IPS DF 4.7 (cell line): Measurements from ENCODE around the gene SYT12.
A peak's percentile ranks its signal among the peaks of the same experiment; 100 is the strongest.
"Not testable (repeated sequence)": the region's sequence is repeated elsewhere in the genome, so short reads cannot be mapped to it uniquely, and the experiment has no call there.

Source experiments
- DNase-seq: peaks from one replicate; pipeline ENCODE4 v3.0.0-alpha.2; 2013; ENCODE audit warnings: low spot score; ENCODE audit errors: extremely low read depth

Gene SYT12

DNA sequence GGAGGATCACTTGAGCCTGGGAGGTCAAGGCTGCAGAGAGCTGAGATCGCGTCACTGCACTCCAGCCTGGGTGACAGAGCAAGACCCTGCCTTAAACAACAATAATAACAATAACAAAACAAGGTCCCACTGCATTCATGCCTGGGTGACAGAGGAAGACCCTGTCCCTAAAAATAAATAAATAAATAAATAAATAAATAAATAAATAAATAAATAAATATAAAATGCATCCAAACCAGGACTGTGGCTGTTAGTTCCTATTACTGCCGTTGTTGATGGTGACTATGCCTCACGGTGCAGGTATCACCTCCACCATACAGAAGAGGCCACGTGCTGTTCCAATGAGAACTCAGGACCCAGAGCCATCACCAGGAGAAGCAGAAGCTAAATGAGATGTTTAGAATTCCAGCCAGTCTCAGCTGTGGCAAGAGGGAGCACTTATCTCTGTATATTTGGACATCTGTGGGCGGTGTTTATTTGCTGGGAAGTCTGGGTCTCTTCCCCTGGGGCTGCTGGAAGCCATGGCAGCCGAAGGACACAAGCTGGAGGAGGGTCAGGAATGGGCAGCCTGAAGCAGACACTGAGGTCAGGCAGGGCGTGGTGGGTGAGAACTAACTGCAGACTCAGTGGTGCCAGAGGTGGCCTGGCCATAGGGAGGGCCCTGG, 26.2 kb upstream of the SYT12 start:
- no peak for DNase-seq

GRCh38 chr11:66999555-66999954, 23.4 kb upstream of the SYT12 start:
- no peak for DNase-seq

DNA sequence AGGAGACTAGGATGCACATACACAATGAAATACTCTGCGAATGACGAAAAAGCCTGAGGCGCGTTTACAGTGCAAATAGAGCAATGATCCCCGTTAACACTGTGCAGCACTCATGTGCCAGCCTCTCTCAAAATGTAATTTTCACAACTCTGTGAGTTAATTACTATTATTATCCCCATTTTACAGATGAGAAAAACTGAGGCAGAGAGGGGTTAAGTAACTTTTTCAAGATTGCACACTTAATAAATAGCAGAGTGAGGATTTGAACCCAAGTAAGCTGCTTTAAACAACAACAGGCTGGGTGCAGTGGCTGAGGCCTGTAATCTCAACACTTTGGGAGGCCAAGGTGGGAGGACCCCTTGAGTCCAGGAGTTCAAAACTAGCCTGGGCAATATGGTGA, 21.6 kb upstream of the SYT12 start:
- no peak for DNase-seq

DNA sequence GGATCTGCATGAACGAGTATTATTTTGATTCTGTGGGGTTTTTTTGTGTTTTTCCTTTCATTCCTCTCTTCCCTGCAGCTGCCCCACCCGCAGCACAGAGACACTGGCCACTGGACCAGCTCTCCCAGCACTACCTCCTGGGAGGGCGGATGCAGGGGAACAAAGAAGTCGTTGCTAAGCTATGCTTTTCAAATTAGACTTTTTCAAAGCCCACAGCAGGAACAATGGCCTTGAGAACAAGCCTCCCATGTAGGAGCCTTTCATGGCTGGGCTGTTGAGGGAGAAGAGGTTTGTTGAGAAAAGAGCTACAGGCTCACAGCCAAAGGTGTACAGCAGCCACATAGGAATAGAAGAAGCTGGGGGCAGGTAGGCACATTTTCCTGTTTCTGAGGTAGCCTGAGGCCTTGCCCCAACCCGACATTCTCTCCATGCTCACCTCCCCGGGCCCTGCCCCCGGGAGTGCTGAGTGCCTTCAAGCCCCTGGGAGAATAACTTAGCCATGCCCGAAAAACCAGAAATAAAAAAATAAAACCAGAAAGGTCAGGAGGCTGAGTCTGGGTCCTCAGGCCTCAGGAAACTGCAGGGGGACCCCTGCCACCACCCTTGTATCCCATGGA, 20.5 kb upstream of the SYT12 start:
- DNase-seq, result no peak

DNA sequence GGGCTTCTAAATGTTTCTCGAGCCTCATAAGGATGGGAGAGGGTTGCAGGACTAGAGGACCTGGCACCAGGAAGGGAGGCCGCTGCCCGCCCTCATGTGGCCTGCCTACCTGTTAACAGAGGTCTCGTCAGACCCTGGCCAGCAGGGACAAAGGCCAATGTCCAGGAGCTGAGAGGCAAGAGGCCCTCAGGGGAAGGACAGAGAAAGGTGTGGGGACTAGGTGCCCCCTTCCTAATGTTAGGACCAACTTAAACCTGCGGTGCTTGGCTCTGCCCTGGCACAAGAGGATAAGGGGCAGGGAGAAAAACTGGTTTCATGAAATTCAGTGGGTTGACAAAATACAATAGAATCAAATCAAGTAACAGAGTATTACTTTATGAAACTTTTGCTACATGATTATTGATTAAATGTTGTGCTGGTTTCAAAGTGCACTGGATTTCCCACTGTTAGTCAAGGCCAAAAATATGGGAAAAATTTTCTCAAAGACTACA, 20.0 kb upstream of the SYT12 start:
- DNase-seq, result no peak

DNA sequence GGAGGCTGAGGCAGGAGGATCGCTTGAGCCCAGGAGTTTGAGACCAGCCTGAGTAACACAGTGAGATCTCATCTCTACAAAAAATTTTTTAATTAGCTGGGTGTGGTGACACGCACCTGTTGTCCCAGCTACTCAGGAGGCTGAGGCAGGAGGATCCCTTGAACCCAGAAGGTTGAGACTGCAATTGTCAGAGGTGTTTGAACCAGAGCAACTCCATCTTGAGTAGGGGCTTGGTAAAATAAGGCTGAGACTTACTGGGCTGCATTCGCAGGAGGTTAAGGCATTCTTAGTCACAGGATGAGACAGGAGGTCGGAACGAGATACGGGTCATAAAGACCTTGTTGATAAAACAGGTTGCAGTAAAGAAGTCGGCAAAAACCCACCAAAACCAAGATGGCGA, 17.7 kb upstream of the SYT12 start:
- DNase-seq, result not testable (repeated sequence)

- peak; percentile 97 for DNase-seq
Measured at GRCh38 chr11:67006029-67006884, 16.7 kb upstream of the SYT12 start.

DNA sequence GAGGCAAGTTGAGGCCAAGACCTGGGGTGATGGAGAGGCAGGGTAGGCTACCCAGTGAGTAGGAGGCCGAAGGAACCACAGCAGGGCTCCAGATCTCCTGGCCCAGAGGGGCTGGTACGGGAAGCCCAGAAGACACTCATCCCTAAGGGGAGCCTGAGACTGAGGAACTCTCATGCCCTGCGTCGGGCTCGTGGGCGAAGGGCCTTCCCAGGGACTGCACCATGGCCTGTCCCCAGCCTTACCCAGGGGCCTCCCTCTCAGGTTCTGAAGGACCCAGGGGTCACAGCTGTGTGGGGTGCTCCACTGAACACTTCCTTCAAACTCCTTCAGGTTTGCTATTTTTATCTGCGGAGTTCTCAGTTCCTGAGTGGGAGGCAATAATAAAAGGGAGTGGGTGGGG, 15.8 kb upstream of the SYT12 start:
- DNase-seq, result no peak

GRCh38 chr11:67010296-67010905, 12.5 kb upstream of the SYT12 start:
- DNase-seq, result no peak

DNA sequence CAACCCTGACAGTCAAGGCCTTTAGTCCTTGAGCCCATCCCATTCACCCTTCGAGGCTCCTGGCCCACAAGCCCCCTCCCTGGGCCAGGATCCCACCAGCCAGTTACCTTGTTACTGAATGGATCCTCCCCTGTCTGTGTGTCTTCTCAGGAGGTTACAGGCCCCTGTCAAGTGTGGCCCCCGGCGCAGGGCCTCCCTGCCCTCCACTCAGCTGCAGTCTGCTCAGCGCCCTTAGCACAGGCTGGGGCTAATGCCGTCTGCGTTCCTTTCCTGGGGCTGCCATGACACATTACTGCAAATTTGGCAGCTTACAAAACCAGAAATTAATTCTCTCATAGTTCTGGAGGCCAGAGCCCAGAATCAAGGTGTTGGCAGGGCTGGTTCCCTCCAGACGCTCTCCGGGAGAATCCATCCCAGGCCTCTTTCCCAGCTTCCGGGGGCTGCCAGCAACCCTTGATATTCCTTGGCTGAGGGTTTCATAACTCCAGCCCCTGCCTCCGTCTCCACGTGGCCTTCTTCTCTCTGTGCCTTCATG, 9.4 kb upstream of the SYT12 start:
- no peak for DNase-seq

GRCh38 chr11:67014343-67014742, 8.6 kb upstream of the SYT12 start:
- no peak for DNase-seq

- DNase-seq, result no peak
Measured at GRCh38 chr11:67015048-67015447, 7.9 kb upstream of the SYT12 start.

- DNase-seq, result no peak
Measured at GRCh38 chr11:67016550-67016949, 6.4 kb upstream of the SYT12 start.

DNA sequence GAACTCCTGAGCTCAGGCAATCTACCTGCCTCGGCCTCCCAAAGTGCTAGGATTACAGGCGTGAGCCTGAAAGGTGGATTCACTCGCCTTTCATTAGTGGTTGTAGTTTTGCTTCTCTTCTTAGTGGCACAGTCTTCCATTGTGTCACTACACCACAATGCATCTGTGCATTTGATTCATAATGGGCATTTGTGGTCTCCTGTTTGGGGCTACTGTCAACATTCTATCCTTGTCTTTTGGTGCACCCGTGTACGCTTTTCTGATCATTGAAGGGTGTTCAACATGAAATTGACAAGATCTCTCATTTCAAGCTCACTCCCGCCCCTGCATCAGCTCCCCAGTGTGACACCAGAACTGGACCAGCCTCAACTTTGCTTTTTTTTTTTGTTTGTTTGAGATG, 2.0 kb upstream of the SYT12 start:
- DNase-seq, result no peak

DNA sequence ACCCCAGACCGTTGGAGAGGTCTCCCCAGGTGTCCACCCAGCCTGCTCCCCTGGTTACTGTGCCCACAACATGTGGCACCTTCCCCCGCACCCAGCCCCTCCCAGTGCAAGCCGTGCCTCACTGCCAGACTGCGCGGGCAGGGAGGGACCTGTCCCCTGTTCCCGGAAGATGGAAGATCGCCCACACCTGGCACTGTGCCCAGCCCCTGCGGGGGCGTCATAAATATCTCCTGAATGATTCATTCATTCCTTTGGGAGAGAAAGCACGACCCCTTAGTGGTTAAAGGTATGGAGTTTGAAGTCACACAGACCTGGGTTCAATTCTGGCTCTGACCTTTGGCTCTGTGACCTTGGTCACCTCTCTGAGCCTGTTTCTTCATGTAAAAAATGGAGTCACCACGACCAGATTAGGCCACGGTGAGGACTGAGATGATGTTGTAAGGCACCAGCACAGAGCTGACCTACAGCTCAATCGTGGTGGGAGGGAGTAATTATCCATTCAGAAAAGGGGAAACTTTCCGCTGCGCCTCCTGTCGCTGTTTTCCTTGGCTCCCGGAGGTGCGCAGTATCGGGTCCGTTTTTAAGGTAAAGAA, 497 bp upstream of the SYT12 start:
- no peak for DNase-seq

GRCh38 chr11:67023957-67024353, 1.0 kb downstream of the SYT12 start:
- no peak for DNase-seq

GRCh38 chr11:67024410-67024809, 1.5 kb downstream of the SYT12 start:
- DNase-seq, result no peak

GRCh38 chr11:67024966-67025365, 2.0 kb downstream of the SYT12 start:
- no peak for DNase-seq

DNA sequence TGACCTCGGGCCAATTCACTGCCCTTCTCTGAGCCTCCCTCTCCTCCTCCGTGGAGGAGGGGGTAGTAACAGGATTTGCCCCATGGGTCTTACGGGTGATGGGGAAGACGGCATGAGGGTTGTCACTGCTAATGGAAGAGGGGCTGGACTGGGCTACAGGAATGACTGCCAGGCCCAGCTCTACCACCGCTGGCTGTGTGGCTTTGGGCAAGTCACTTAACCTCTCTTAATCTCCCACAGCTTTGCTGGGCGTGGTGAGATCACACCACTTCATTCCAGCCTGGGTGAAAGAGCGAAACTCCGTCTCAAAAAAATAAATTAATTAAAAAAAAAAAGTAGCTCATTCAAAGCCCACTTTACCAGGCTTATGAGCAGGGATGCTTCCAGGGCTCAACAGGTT, 2.8 kb downstream of the SYT12 start:
- no peak for DNase-seq

- DNase-seq, result no peak
Measured at GRCh38 chr11:67026941-67027340, 4.0 kb downstream of the SYT12 start.

DNA sequence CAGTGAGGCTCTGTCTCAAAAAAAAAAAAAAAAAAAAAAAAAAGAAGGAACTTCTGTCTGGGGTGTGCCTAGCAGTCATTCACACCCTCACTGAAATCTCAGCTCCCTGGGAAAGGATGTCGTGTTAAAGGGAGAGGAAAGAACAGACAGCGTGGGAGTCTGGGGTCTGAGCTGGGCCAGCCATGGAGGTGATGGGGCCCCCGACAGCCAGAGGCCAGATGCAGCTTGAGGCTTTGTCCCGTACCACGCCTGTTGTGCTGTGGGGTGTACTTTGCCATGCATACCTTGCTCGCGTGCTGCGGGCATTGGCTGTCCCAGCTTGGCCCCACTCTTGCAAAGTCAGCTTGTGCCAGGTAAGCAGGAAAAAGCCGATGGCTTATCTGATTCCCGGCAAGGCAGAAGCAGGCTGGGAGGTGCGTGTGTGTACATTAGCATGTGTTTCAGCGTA, 4.6 kb downstream of the SYT12 start:
- DNase-seq, result no peak
